HG02970 (cell line): Measurements from ENCODE around the gene ADAMTS17.

Experiments
- ATAC-seq: cut with Tn5 transposase; IDR thresholded peaks from one replicate; pipeline ENCODE4 v1.9.1; 2021; ENCODE audit warnings: mild to moderate bottlenecking, moderate library complexity, moderate number of reproducible peaks; ENCODE audit not compliant: unreplicated experiment, low FRiP score

ADAMTS17 gene

GRCh38 chr15:100281096-100281917 is 60.5 kb downstream of the ADAMTS17 start:
- ATAC-seq = no peak

- no peak for ATAC-seq
Observed at GRCh38 chr15:100279849-100280248, 61.9 kb downstream of the ADAMTS17 start.

- ATAC-seq = no peak
Observed at GRCh38 chr15:100279446-100279845, 62.3 kb downstream of the ADAMTS17 start.

- ATAC-seq = no peak
Observed at GRCh38 chr15:100278596-100279380, 63.0 kb downstream of the ADAMTS17 start.

GRCh38 chr15:100277087-100277855 is 64.5 kb downstream of the ADAMTS17 start:
- ATAC-seq = no peak

GRCh38 chr15:100276506-100276905 is 65.3 kb downstream of the ADAMTS17 start:
- no peak for ATAC-seq

- no peak for ATAC-seq
Observed at GRCh38 chr15:100275641-100276040, 66.1 kb downstream of the ADAMTS17 start.

- no peak for ATAC-seq
Observed at GRCh38 chr15:100269831-100270230, 71.9 kb downstream of the ADAMTS17 start.

- ATAC-seq = no peak
Observed at GRCh38 chr15:100266166-100266565, 75.6 kb downstream of the ADAMTS17 start.

- ATAC-seq = no peak
Observed at GRCh38 chr15:100265641-100266035, 76.1 kb downstream of the ADAMTS17 start.

- no peak for ATAC-seq
Observed at GRCh38 chr15:100264994-100265640, 76.7 kb downstream of the ADAMTS17 start.

GRCh38 chr15:100263721-100264455 is 77.9 kb downstream of the ADAMTS17 start:
- no peak for ATAC-seq

GRCh38 chr15:100263031-100263430 is 78.7 kb downstream of the ADAMTS17 start:
- no peak for ATAC-seq

- no peak for ATAC-seq
Observed at GRCh38 chr15:100261302-100262240, 80.2 kb downstream of the ADAMTS17 start.

- no peak for ATAC-seq
Observed at GRCh38 chr15:100259266-100259665, 82.5 kb downstream of the ADAMTS17 start.

- no peak for ATAC-seq
Observed at GRCh38 chr15:100256970-100257650, 84.7 kb downstream of the ADAMTS17 start.

GRCh38 chr15:100256101-100256969 is 85.4 kb downstream of the ADAMTS17 start:
- ATAC-seq = no peak
